ENCODE data around the gene RSPH10B2.
"Not testable (repeated sequence)": the region's sequence is repeated elsewhere in the genome, so short reads cannot be mapped to it uniquely, and the experiment has no call there.

RSPH10B2 gene

GRCh38 chr7:6843654-6844053 lies 89.8 kb downstream of the RSPH10B2 start:
- DNase-seq: not testable (repeated sequence)

- not testable (repeated sequence) for DNase-seq
These were observed 92.1 kb downstream of the RSPH10B2 start for GRCh38 chr7:6845971-6846449.

- DNase-seq: not testable (repeated sequence)
These were observed 93.8 kb downstream of the RSPH10B2 start for GRCh38 chr7:6847751-6848150.

Data from NCI-H2171 treated with DMSO at 0.1 percent for 48 hours (cell line).